Peyer's patch (tissue), 4 donors: ENCODE measurements around the gene ZNF24. TPM values are rescaled to one million over a fixed set of nuclear protein-coding genes. Genes with fewer than 3 reads are reported as not detected.

ENCODE experiments used
- DNase-seq, 3 donors: peaks; one replicate each; pipeline ENCODE4 v3.0.0-alpha.2; 2017 to 2019
- H3K27ac ChIP-seq, 4 donors: fragments of 200-600 bp; sonication (generic); one replicate each; pipeline ENCODE4 v1.5.1; 2016 to 2019
- H3K27me3 ChIP-seq, 2 donors: fragments of 200-600 bp; sonication (generic); one replicate each; pipeline ENCODE4 v1.5.1; 2019
- H3K36me3 ChIP-seq, 3 donors: fragments of 200-600 bp; sonication (generic); one replicate each; pipeline ENCODE4 v1.5.1; 2016 to 2019
- H3K4me1 ChIP-seq, 4 donors: fragments of 200-600 bp; sonication (generic); one replicate each; pipeline ENCODE4 v1.5.1; 2016 to 2019
- H3K4me3 ChIP-seq, 4 donors: fragments of 200-600 bp; sonication (generic); 1 replicate in 3 of 4; 2 replicates in 1 of 4; pipeline ENCODE4 v1.5.1; 2016 to 2019; ENCODE audit warnings: mild to moderate bottlenecking in 1 of 4
- H3K9me3 ChIP-seq, 4 donors: fragments of 200-600 bp; sonication (generic); one replicate each; pipeline ENCODE4 v1.5.1; 2016 to 2019; ENCODE audit warnings: mild to moderate bottlenecking in 1 of 4
- POLR2A ChIP-seq, 2 donors: fragments of 450-650 bp; IDR thresholded peaks; one replicate each; pipeline ENCODE4 v1.5.1; 2017; ENCODE audit warnings: antibody characterized with exemption in 2 of 2, mild to moderate bottlenecking in 2 of 2, moderate library complexity in 2 of 2
- total RNA-seq, 4 donors: library from RNA; depleted of rRNA; stranded (reverse); fragments of >200 nt; gene quantifications; one replicate each; pipeline ENCODE4 v1.1.0, GENCODE V29; 2016
- TF ChIP-seq, protein P1 (sequence below), 6 experiments: fragments of 450-650 bp in 4 of 6; fragments of 200-600 bp in 2 of 6; sonication (generic) in 1 of 6; IDR thresholded peaks; one replicate each; pipeline ENCODE4 v1.5.1; 2017 to 2019; ENCODE audit warnings: antibody characterized with exemption in 6 of 6, mild to moderate bottlenecking in 3 of 6, moderate library complexity in 1 of 6

ZNF24 gene
- 10 to 100 TPM; 22.8 to 36.3 (median 30.2) TPM for total RNA-seq

DNA sequence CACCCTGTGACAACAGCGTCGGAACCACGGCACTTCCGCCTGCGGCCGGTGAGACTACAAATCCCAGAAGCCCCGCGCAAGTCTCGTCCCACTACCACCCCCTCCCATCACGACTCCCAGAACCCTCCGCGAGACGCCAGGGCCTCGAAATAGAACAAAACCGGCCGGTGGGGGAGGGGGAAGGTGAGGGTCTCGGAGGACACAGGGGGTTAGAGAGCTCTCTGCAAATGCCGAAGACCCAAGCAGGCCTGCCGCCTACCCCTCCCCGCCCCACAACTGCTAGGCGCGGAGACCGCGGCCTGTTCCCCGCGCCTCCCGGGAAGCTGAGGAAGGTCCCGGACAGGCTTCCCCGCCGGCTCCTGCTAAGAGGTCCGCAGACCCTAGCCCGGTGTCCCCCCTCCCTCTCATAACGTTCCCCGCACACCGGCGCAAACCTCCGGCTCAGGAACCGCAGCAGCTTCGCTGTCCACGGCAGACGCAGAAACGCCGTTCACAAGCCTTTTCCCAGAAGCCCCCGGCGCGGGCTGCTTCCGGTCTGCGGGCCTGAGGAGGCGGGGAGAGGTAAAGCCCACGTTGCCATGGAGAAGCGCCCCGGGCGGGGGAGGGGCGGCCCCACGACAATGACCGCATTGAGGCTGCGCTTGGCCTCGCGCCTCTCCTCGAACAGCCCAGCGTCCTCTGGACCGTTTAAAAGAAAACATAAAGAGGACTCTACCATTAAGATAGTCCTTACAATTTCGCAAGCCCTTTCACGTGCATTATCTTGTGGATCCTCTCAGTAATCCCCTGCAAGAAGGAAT is at the start of gene ZNF24:
TSS of gene ZNF24 (minus strand) at position 485 of the 800 bp plus-strand sequence. CDS start 3,770 bp downstream, outside the sequence.
- H3K4me1 ChIP-seq, result peaks cover 0 to 24% (median 3%) of the 10 kb centered on the region in 4 donors
- peak; percentile 46 to 70 for TF ChIP-seq POLR2A (IDR thresholded peaks at IDR 0.05)
- TF ChIP-seq, protein P1, sequence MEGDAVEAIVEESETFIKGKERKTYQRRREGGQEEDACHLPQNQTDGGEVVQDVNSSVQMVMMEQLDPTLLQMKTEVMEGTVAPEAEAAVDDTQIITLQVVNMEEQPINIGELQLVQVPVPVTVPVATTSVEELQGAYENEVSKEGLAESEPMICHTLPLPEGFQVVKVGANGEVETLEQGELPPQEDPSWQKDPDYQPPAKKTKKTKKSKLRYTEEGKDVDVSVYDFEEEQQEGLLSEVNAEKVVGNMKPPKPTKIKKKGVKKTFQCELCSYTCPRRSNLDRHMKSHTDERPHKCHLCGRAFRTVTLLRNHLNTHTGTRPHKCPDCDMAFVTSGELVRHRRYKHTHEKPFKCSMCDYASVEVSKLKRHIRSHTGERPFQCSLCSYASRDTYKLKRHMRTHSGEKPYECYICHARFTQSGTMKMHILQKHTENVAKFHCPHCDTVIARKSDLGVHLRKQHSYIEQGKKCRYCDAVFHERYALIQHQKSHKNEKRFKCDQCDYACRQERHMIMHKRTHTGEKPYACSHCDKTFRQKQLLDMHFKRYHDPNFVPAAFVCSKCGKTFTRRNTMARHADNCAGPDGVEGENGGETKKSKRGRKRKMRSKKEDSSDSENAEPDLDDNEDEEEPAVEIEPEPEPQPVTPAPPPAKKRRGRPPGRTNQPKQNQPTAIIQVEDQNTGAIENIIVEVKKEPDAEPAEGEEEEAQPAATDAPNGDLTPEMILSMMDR (IDR thresholded peaks at IDR 0.05), result no peak
- DNase-seq, result peak; percentile 95 to 97 (median 96)
- peak within 1 kb of the TSS; percentile 82 to 94 (median 86) for H3K4me3 ChIP-seq
- H3K27ac ChIP-seq, result peak within 1 kb of the TSS; percentile 95 to 99 (median 98)
- no peaks in the 10 kb centered on the region for H3K27me3 ChIP-seq
- H3K9me3 ChIP-seq, result no peaks in the 10 kb centered on the region
- peaks cover 0 to 14% (median 0%) of the 10 kb centered on the region in 3 donors for H3K36me3 ChIP-seq

GRCh38 chr18:35393716-35394115 is 49.5 kb upstream of the ZNF24 start:
- Histone ChIP-seq H3K4me3 (no peak overlapping the region), H3K4me1 (no peaks in the 10 kb centered on the region), H3K27ac (no peak overlapping the region), H3K36me3 (no peaks in the 10 kb centered on the region), H3K27me3 (no peaks in the 10 kb centered on the region), H3K9me3 (no peaks in the 10 kb centered on the region)
- DNase-seq, result no peak
- TF ChIP-seq, protein P1 (IDR thresholded peaks at IDR 0.05), result no peak
- no peak for TF ChIP-seq POLR2A (IDR thresholded peaks at IDR 0.05)

GRCh38 chr18:35392375-35392774 is 48.2 kb upstream of the ZNF24 start:
- H3K4me3 ChIP-seq, result no peak overlapping the region
- TF ChIP-seq POLR2A (IDR thresholded peaks at IDR 0.05), result no peak
- TF ChIP-seq, protein P1 (IDR thresholded peaks at IDR 0.05), result no peak
- no peak for DNase-seq
- H3K4me1 ChIP-seq, result no peaks in the 10 kb centered on the region
- no peak overlapping the region for H3K27ac ChIP-seq
- H3K36me3 ChIP-seq, result no peaks in the 10 kb centered on the region
- no peaks in the 10 kb centered on the region for H3K9me3 ChIP-seq
- no peaks in the 10 kb centered on the region for H3K27me3 ChIP-seq

DNA sequence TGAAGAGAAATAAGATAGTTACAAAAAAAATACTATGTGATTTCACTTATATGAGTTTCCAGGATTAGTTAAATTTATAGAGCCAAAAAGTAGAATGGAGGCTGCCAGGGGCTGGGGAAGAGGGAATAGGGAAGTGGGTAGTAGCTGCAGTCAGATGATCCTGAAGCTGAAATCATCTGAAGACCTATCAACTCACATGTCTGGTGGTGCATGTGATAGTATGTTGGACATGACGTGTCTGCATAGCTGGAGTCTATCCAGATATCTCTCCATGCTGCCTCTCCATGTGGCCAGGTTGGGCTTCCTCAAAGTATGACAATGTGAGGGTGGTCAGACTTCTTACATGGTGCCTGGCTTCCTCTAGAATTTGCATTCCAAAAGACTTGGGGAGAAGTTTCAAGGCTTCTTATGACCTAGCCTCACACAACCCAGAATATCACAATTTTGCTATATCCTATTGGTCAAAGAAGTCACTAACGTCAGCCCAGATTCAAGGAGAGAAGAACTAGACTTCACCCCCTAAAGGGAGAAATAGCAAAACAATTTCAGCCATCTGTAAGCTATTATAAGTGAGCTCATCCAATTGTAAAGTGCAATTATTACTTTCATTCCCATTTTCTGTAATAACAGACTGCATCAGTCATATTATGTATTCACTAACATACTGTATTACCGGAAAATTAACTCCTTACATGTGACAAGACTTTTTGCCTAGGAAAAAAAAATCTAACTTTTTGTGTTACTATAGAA is 46.9 kb upstream of the ZNF24 start:
- Histone ChIP-seq H3K36me3 (no peaks in the 10 kb centered on the region), H3K4me3 (no peak overlapping the region), H3K9me3 (no peaks in the 10 kb centered on the region), H3K27ac (no peak overlapping the region), H3K4me1 (no peaks in the 10 kb centered on the region), H3K27me3 (no peaks in the 10 kb centered on the region)
- TF ChIP-seq, protein P1 (IDR thresholded peaks at IDR 0.05), result no peak
- no peak for TF ChIP-seq POLR2A (IDR thresholded peaks at IDR 0.05)
- no peak for DNase-seq

GRCh38 chr18:35389095-35389618 is 44.9 kb upstream of the ZNF24 start:
- H3K9me3 ChIP-seq, result no peaks in the 10 kb centered on the region

More at GRCh38 chr18:35389095-35389618, 44.9 kb upstream of the ZNF24 start:
- Histone ChIP-seq H3K4me3 (no peak overlapping the region), H3K4me1 (no peaks in the 10 kb centered on the region), H3K27me3 (no peaks in the 10 kb centered on the region), H3K27ac (no peak overlapping the region), H3K36me3 (no peaks in the 10 kb centered on the region)
- TF ChIP-seq, protein P1 (IDR thresholded peaks at IDR 0.05), result no peak
- TF ChIP-seq POLR2A (IDR thresholded peaks at IDR 0.05), result no peak
- no peak for DNase-seq
